ENCODE measurements around the gene UBE4B. TPM values are rescaled to one million over a fixed set of nuclear protein-coding genes. Genes with fewer than 3 reads are reported as not detected.

UBE4B gene
- total and polyA plus RNA-seq, 10 of the 15 experiments (the other 5 are each of a cell fraction or from before 2014, with no cell fraction given) = 2.9 to 32.6 (median 20.7) TPM

DNA sequence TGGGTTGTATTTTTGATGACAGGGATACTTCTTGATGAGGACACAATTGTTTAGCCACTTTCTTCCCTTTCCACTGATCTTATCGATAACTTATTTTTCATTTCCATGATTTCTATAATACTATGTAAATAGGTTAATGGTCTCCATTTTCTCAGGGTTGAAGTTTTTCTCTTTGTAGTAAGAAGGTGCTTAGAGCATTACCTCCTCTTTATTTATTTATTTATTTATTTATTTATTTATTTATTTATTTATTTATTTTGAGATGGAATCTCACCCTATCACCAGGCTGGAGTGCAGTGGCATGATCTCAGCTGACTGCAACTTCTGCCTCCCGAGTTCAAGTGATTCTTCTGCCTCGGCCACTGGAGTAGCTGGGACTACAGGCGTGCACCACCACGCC lies 70.4 kb downstream of the UBE4B start:
- H3K27me3 ChIP-seq (replicated peaks in 1 of 2; ENCODE audit: control insufficient read depth in 2 of 2, insufficient read depth in 2 of 2, low read length in 1 of 2) = no peaks in the 10 kb centered on the region
- no peak for TF ChIP-seq DPF2 (IDR thresholded peaks at IDR 0.05)
- TF ChIP-seq, protein P1, sequence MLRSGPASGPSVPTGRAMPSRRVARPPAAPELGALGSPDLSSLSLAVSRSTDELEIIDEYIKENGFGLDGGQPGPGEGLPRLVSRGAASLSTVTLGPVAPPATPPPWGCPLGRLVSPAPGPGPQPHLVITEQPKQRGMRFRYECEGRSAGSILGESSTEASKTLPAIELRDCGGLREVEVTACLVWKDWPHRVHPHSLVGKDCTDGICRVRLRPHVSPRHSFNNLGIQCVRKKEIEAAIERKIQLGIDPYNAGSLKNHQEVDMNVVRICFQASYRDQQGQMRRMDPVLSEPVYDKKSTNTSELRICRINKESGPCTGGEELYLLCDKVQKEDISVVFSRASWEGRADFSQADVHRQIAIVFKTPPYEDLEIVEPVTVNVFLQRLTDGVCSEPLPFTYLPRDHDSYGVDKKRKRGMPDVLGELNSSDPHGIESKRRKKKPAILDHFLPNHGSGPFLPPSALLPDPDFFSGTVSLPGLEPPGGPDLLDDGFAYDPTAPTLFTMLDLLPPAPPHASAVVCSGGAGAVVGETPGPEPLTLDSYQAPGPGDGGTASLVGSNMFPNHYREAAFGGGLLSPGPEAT (IDR thresholded peaks at IDR 0.05; ENCODE audit: low read depth) = no peak
- no peak for TF ChIP-seq BACH1 (IDR thresholded peaks at IDR 0.05; ENCODE audit: borderline replicate concordance)
- no peak for TF ChIP-seq ETV6 (conservative IDR thresholded peaks at IDR 0.05 in 1 of 2, IDR thresholded peaks at IDR 0.05 in 1 of 2; ENCODE audit: borderline replicate concordance in 1 of 2, low read depth in 1 of 2)
- no peak for TF ChIP-seq IKZF1 (conservative IDR thresholded peaks at IDR 0.05)
- no peak for TF ChIP-seq TCF7 (IDR thresholded peaks at IDR 0.05; ENCODE audit: borderline replicate concordance)
- TF ChIP-seq JUNB (IDR thresholded peaks at IDR 0.05) = no peak
- TF ChIP-seq, protein P2, sequence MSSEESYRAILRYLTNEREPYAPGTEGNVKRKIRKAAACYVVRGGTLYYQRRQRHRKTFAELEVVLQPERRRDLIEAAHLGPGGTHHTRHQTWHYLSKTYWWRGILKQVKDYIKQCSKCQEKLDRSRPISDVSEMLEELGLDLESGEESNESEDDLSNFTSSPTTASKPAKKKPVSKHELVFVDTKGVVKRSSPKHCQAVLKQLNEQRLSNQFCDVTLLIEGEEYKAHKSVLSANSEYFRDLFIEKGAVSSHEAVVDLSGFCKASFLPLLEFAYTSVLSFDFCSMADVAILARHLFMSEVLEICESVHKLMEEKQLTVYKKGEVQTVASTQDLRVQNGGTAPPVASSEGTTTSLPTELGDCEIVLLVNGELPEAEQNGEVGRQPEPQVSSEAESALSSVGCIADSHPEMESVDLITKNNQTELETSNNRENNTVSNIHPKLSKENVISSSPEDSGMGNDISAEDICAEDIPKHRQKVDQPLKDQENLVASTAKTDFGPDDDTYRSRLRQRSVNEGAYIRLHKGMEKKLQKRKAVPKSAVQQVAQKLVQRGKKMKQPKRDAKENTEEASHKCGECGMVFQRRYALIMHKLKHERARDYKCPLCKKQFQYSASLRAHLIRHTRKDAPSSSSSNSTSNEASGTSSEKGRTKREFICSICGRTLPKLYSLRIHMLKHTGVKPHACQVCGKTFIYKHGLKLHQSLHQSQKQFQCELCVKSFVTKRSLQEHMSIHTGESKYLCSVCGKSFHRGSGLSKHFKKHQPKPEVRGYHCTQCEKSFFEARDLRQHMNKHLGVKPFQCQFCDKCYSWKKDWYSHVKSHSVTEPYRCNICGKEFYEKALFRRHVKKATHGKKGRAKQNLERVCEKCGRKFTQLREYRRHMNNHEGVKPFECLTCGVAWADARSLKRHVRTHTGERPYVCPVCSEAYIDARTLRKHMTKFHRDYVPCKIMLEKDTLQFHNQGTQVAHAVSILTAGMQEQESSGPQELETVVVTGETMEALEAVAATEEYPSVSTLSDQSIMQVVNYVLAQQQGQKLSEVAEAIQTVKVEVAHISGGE (CRISPR knock-in tag; IDR thresholded peaks at IDR 0.05) = no peak
- no peak for TF ChIP-seq PML (IDR thresholded peaks at IDR 0.05; ENCODE audit: low read length)
- TF ChIP-seq, protein P3, sequence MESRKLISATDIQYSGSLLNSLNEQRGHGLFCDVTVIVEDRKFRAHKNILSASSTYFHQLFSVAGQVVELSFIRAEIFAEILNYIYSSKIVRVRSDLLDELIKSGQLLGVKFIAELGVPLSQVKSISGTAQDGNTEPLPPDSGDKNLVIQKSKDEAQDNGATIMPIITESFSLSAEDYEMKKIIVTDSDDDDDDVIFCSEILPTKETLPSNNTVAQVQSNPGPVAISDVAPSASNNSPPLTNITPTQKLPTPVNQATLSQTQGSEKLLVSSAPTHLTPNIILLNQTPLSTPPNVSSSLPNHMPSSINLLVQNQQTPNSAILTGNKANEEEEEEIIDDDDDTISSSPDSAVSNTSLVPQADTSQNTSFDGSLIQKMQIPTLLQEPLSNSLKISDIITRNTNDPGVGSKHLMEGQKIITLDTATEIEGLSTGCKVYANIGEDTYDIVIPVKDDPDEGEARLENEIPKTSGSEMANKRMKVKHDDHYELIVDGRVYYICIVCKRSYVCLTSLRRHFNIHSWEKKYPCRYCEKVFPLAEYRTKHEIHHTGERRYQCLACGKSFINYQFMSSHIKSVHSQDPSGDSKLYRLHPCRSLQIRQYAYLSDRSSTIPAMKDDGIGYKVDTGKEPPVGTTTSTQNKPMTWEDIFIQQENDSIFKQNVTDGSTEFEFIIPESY (IDR thresholded peaks at IDR 0.05) = no peak
- no peaks in the 10 kb centered on the region for H3K9me3 ChIP-seq (replicated peaks; ENCODE audit: control insufficient read depth, insufficient read depth, low read length)
- no TSS peak for BruUV-seq (replicated peaks)
- no peak for ATAC-seq
- H3K9ac ChIP-seq (ENCODE audit: control insufficient read depth, insufficient read depth, low read length) = no peak overlapping the region
- ChIA-PET RAD21 (ENCODE audit: unreplicated experiment) (no interaction called here), POLR2A (interaction anchor here (0.6 to 1.1 kb wide), 3 partner anchors 40 to 1320 kb away, joined by 3 to 4 read pairs (median 4); no protein-coding TSS in a partner anchor), SMC1A (ENCODE audit: uncharacterized antibody, unreplicated experiment) (no interaction called here), CTCF (no interaction called here)
- H3K4me3 ChIP-seq = no peak overlapping the region
- H3K4me1 ChIP-seq (ENCODE audit: control insufficient read depth, insufficient read depth, low read length) = no peaks in the 10 kb centered on the region
- 94% methylated on average over 5 of the region's 5 CpGs for WGBS (ENCODE audit: insufficient coverage, insufficient replicate concordance, low lambda C conversion rate, missing lambda C conversion rate)
- H2AFZ ChIP-seq (ENCODE audit: control insufficient read depth, low read depth, low read length) = no peak overlapping the region
- no peak for DNase-seq (ENCODE audit: low read depth, low spot score)
- no peaks in the 10 kb centered on the region for H3K79me2 ChIP-seq (ENCODE audit: control insufficient read depth, insufficient read depth, low read length)
- H4K20me1 ChIP-seq (ENCODE audit: control insufficient read depth, insufficient read depth) = no peaks in the 10 kb centered on the region
- no peak overlapping the region for H3K4me2 ChIP-seq (ENCODE audit: control insufficient read depth, insufficient read depth)
- in situ Hi-C loops (cut with MboI) (no loop called here), intact Hi-C loops (cut with micrococcal nuclease; ENCODE audit: unreplicated experiment) (no loop called here)
- H3K36me3 ChIP-seq (ENCODE audit: control insufficient read depth in 2 of 2, insufficient read depth in 2 of 2, low read length in 1 of 2) = peaks cover 5 to 6% of the 10 kb centered on the region in 2 experiments
- no peak for FAIRE-seq
- no peak overlapping the region for H3K27ac ChIP-seq (ENCODE audit: control insufficient read depth, insufficient read depth)
